Activated CD8-positive, alpha-beta memory T cell treated with anti-CD3 and anti-CD28 coated beads, Interleukin-2, amount 10 ng/mL, durations not matched to agents 7 days and 5 days (primary cell): ENCODE results near the gene RERE. TPM values are rescaled to one million over a fixed set of nuclear protein-coding genes. Genes with fewer than 3 reads are reported as not detected.

ENCODE experiments used
- ATAC-seq: fragments of 150-1000 bp; cut with Tn5 transposase; one replicate; pipeline ENCODE4 v1.10.0; 2021; ENCODE audit warnings: moderate library complexity
- CTCF ChIA-PET: fragments of 350-600 bp; sonication (Branson Sonifier 250); formaldehyde crosslinking; loops from one replicate; lab custom pipeline; 2021; ENCODE audit warnings: antibody characterized with exemption; lab: Charles Lee
- DNase-seq: peaks from one replicate; pipeline ENCODE4 v3.0.0-alpha.2; 2020
- H3K27ac Mint-ChIP-seq: one replicate; pipeline ENCODE4 v1.8.0; 2021; ENCODE audit warnings: mild to moderate bottlenecking, mixed read lengths
- H3K27me3 Mint-ChIP-seq: one replicate; pipeline ENCODE4 v1.8.0; 2021; ENCODE audit warnings: mixed read lengths
- H3K36me3 Mint-ChIP-seq: one replicate; pipeline ENCODE4 v1.8.0; 2021; ENCODE audit warnings: mild to moderate bottlenecking, mixed read lengths
- H3K4me1 Mint-ChIP-seq: one replicate; pipeline ENCODE4 v1.8.0; 2021; ENCODE audit warnings: mixed read lengths
- H3K4me3 Mint-ChIP-seq: one replicate; pipeline ENCODE4 v1.8.0; 2021; ENCODE audit warnings: mild to moderate bottlenecking, moderate library complexity, mixed read lengths
- H3K9me3 Mint-ChIP-seq: one replicate; pipeline ENCODE4 v1.8.0; 2022; ENCODE audit warnings: low read depth, mixed read lengths
- total RNA-seq, 2 experiments: library from RNA; stranded (reverse); gene quantifications; one replicate each; pipeline ENCODE4 v1.2.3, GENCODE V29; 2021

RERE gene
- total RNA-seq, 2 experiments from 2014 or later, result 38.3 TPM

DNA sequence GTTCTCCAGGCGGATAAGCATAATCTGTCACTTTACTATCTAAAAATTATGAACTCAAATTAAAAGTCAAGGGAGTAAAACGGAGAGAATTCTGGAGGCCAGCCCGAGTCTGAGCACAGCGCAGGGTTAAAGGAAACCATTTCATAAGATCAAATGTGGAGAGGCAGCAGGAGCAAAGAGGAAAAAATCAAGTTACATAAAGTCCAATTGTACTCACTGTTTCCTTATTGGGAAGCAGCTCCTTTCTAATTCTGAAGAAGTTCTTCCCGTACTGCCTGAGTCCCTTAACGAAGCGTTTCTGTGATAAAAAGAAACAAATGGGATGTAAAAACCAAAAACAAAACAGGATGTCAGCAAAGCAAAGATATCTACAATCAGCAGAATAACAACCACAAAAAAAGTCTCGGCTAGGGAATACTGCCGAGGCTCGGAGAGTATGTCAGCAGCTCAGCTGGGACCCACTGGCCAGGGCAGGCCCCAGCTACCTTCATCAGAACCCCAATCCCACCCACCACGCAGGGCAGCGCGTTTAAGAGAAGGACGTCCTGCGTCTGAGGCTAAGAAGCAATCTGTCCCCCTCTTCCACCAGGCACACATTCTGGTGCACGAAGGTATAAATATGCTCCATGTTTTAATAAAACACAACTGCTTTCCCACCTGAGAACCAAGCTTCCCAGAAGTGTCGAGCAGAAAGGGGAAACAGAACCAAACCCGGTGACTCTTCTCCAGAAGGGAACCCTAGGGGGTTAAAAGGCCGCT lies 394.8 kb downstream of the RERE start:
- DNase-seq, result no peak
- no peaks in the 10 kb centered on the region for H3K9me3 Mint-ChIP-seq
- CTCF ChIA-PET, result interaction anchor here (1.2 to 1.6 kb wide), 2 partner anchors 21 to 221 kb away, joined by 3 read pairs; no protein-coding TSS in a partner anchor
- no peak overlapping the region for H3K27ac Mint-ChIP-seq
- H3K4me3 Mint-ChIP-seq, result no peak overlapping the region
- peaks cover 35% of the 10 kb centered on the region for H3K4me1 Mint-ChIP-seq
- ATAC-seq, result no peak
- H3K27me3 Mint-ChIP-seq, result peaks cover 4% of the 10 kb centered on the region
- H3K36me3 Mint-ChIP-seq, result peaks cover 14% of the 10 kb centered on the region

DNA sequence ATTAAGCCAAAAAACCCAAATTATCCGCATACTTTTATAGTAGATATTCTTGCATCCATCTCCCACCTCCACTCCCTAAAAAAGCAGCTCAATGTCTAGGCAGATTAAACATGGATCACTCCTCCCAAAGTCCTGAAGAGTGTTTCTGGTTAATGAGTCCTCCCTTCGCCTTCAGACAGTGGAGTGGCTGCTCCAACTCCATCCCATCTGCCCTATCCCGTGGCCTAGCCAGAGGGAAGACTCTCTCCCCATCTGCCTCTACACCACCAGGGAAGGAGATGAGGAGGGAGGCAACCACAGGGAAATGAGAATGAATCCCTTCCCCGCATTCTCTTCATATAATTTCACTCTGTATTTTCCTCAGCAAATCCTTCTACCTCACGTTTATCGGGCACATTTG lies 395.7 kb downstream of the RERE start:
- CTCF ChIA-PET, result interaction anchor here (1.2 to 1.6 kb wide), 2 partner anchors 22 to 222 kb away, joined by 3 read pairs; no protein-coding TSS in a partner anchor

DNA sequence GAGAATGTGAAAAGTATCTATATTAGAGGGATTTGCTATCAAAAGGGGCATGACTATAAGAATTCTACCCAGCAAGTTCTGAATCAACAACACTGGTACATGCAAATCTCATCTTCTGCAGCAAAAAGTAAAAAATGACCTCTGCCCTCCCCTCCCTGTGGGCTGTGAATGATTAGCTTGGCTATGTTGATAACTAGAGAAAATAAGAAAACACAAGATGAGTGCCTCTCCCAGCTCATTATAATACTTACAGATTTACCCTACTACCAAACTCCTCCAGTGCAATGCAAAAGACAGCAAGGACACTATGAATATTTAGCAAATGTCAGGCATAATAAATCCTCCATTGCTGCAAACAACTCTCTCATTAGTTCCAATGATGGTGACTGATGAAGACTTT lies 397.1 kb downstream of the RERE start:
- H3K4me1 Mint-ChIP-seq, result peaks cover 15% of the 10 kb centered on the region
- no peak for DNase-seq
- ATAC-seq, result no peak
- H3K4me3 Mint-ChIP-seq, result no peak overlapping the region
- H3K27me3 Mint-ChIP-seq, result peaks cover 4% of the 10 kb centered on the region
- H3K9me3 Mint-ChIP-seq, result no peaks in the 10 kb centered on the region
- peaks cover 20% of the 10 kb centered on the region for H3K36me3 Mint-ChIP-seq
- CTCF ChIA-PET, result interaction anchor here (1.1 to 1.3 kb wide), 2 partner anchors 10 to 16 kb away, joined by 3 to 5 read pairs; no protein-coding TSS in a partner anchor
- no peak overlapping the region for H3K27ac Mint-ChIP-seq

More for the DNA sequence above, 395.7 kb downstream of the RERE start:
- H3K4me3 Mint-ChIP-seq, result no peak overlapping the region
- peaks cover 4% of the 10 kb centered on the region for H3K27me3 Mint-ChIP-seq
- no peaks in the 10 kb centered on the region for H3K9me3 Mint-ChIP-seq
- DNase-seq, result no peak
- no peak overlapping the region for H3K27ac Mint-ChIP-seq
- peaks cover 27% of the 10 kb centered on the region for H3K4me1 Mint-ChIP-seq
- ATAC-seq, result no peak
- peaks cover 15% of the 10 kb centered on the region for H3K36me3 Mint-ChIP-seq

DNA sequence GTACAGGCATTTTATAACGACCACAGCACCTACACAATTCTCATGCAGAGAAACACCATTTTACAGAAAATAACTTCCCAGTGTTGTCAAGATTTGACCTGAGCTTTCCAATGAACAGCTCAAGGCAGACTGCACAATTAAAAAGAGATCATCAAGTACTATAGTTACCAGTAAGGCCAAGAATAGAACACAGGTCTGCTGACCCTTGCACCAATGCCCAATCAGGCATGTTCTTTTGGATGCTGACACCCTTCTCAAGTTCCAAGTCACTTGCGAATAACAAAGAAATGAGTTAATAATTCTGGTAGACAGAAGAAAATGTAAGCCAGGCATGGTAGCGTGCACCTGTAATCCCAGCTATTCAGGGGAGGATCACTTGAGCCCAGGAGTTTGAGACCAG lies 397.6 kb downstream of the RERE start:
- H3K4me1 Mint-ChIP-seq, result peaks cover 11% of the 10 kb centered on the region
- no peak overlapping the region for H3K4me3 Mint-ChIP-seq
- H3K9me3 Mint-ChIP-seq, result no peaks in the 10 kb centered on the region
- DNase-seq (no peak), ATAC-seq (no peak)
- peaks cover 4% of the 10 kb centered on the region for H3K27me3 Mint-ChIP-seq
- H3K27ac Mint-ChIP-seq, result no peak overlapping the region
- H3K36me3 Mint-ChIP-seq, result peaks cover 20% of the 10 kb centered on the region
- CTCF ChIA-PET, result interaction anchor here (1.1 to 1.3 kb wide), 2 partner anchors 10 to 16 kb away, joined by 3 to 5 read pairs; no protein-coding TSS in a partner anchor

DNA sequence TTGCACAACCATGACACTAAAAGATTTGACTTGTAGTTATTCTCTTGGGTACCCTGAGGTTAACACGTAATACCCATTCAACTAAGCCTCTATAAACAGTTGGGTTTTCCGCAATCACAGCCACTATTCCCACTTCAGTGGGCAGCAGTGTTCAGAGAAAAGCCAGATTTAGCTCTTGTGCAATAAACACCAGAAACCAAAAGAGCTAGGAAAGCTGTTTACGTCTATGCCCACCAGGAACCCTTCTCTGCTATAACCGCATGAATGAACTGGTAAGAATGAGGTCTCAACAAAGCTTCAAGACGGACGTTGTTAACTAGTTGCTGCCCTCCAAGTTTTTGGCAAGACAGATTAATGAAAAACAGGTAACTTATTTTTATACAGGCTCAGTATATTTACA lies 398.3 kb downstream of the RERE start:
- ATAC-seq (no peak), DNase-seq (no peak)
- H3K27ac Mint-ChIP-seq, result no peak overlapping the region
- CTCF ChIA-PET, result interaction anchor here (1.1 kb wide), 1 partner anchor 15 kb away, joined by 3 read pairs; no protein-coding TSS in a partner anchor
- no peaks in the 10 kb centered on the region for H3K9me3 Mint-ChIP-seq
- peaks cover 4% of the 10 kb centered on the region for H3K4me1 Mint-ChIP-seq
- H3K36me3 Mint-ChIP-seq, result peaks cover 22% of the 10 kb centered on the region
- H3K27me3 Mint-ChIP-seq, result no peaks in the 10 kb centered on the region
- H3K4me3 Mint-ChIP-seq, result no peak overlapping the region

DNA sequence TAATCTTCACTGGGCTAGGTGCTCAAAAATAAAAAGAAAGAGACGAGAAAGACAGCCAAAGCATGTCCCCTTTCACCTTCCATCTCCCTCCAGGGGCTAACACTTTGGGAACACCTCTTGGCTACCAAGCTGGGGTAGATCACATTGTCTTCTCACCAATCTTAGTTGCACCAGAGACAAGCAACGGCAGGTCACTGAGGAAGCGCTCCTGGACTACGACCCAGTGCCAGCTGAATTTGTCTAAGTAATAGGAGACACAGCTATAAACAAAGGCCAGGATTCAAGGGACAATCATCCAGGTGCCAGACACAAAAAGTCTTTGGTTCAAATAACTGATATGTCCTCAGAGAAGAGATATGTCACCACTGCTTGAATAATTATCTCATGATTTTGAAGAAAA lies 399.1 kb downstream of the RERE start:
- no peaks in the 10 kb centered on the region for H3K27me3 Mint-ChIP-seq
- DNase-seq (no peak), ATAC-seq (no peak)
- H3K27ac Mint-ChIP-seq, result no peak overlapping the region
- H3K9me3 Mint-ChIP-seq, result no peaks in the 10 kb centered on the region
- H3K4me3 Mint-ChIP-seq, result no peak overlapping the region
- CTCF ChIA-PET, result interaction anchor here (1.2 kb wide), 1 partner anchor 12 kb away, joined by 3 read pairs; no protein-coding TSS in a partner anchor
- H3K4me1 Mint-ChIP-seq, result peaks cover 2% of the 10 kb centered on the region
- peaks cover 22% of the 10 kb centered on the region for H3K36me3 Mint-ChIP-seq

DNA sequence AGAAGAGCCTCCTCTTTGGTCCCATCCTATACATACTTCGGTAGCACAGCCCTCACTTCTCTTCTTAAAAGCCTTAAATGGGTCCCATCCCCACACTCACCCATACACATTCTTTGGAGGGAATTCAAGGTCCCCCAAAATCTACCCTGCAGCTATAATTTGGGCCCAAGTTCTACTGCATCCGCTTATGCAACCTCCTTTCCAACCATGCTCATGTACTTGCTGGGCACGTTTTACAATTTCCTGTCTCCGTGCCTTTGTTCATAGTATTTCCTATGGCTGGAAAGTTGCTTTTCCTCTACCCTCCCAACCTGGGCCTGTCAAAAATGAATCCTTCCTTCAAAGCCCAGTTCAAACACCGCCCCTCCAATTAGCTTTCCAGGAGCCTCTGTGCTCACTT lies 399.8 kb downstream of the RERE start:
- Mint-ChIP-seq H3K36me3 (peaks cover 22% of the 10 kb centered on the region), H3K27me3 (no peaks in the 10 kb centered on the region), H3K27ac (no peak overlapping the region), H3K4me1 (peaks cover 2% of the 10 kb centered on the region), H3K9me3 (no peaks in the 10 kb centered on the region), H3K4me3 (no peak overlapping the region)
- no peak for DNase-seq
- no peak for ATAC-seq
- CTCF ChIA-PET, result interaction anchor here (1.2 kb wide), 1 partner anchor 13 kb away, joined by 3 read pairs; no protein-coding TSS in a partner anchor

DNA sequence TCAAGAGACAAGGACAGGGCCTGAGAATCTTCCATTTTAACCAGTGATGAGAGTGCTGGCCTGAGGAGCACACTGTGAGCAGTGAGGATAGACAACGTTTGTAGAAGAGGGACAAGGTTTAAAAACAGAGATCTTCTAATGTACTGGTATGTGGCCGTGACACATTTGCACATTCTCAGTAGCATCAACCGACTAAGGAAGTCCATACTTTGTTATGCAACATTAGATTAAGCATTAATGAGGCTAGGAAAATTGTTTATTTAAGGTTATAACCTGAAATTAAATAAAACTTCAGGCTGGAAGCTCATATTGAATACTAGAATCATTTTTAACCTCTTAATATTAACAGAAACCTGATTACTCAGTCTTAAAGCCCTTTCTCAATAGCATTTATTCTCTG lies 400.6 kb downstream of the RERE start:
- DNase-seq (no peak), ATAC-seq (no peak)
- CTCF ChIA-PET, result no interaction called here
- Mint-ChIP-seq H3K27me3 (no peaks in the 10 kb centered on the region), H3K27ac (no peak overlapping the region), H3K9me3 (no peaks in the 10 kb centered on the region), H3K4me3 (no peak overlapping the region), H3K36me3 (peaks cover 22% of the 10 kb centered on the region), H3K4me1 (peaks cover 2% of the 10 kb centered on the region)

DNA sequence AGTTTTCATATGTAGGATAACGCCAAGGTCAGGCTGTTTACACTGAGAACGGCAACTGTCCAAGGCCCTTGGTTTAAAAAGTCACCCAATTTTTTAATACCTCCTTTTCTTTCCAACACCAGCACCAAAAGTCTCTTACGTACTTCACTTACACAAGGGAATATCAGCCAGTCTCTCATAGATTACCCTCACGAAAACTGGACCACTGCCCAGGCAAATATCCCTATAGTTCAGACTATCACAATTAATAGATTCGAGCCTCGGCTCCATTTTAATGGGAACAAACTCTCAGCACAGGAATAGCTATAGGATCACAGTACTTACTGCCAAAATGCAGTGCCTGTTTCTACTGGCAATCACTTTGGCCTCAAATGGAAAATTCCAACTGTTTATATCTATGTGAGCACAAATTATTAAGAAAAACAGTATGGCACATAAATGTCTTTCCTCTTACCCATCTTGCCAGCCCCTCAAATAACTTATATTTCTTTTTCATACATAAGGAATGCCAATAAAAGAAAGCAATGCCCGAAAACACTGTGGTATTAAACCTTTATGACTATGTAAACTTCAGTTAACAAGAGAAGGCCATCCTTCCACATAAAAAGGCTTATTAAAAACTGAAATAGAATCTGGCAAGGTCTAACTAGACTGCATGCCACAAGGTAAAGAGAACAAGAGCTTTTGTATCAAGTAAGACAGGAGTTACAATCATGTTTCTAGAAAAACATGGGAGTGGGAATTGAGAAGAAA lies 401.7 kb downstream of the RERE start:
- H3K27ac Mint-ChIP-seq, result no peak overlapping the region
- H3K4me1 Mint-ChIP-seq, result peaks cover 2% of the 10 kb centered on the region
- DNase-seq (no peak), ATAC-seq (no peak)
- H3K9me3 Mint-ChIP-seq, result no peaks in the 10 kb centered on the region
- H3K27me3 Mint-ChIP-seq, result no peaks in the 10 kb centered on the region
- H3K36me3 Mint-ChIP-seq, result peaks cover 22% of the 10 kb centered on the region
- CTCF ChIA-PET, result no interaction called here
- no peak overlapping the region for H3K4me3 Mint-ChIP-seq

DNA sequence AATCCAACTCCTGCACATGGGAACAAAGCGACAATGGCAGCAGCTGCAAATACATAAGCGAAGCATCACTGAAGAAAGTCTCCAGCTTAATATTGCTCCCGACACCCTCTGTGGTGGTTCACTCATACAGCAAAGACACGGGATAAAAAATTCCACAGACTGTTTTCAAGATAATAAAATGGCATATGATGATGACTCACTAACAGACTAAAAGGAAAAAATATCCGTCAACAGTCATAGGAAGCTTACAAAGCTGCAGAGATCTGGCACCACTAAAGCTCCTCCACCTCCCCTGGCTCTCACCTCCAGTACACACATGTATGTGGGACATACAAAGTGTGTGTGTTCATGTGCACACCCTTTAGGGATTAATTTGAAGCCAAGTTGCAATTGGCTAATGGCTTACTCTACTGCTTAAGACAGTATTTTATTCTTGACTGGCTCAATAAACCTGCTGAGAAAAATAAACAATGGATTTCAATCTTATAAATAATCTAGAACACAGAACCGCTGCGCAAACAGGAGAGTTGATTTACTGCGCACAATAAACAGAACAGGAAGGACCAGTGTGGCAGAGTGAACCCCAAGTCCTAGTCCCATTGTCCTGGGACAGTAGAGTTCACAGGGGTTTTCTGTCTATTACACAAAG lies 405.1 kb downstream of the RERE start:
- no peaks in the 10 kb centered on the region for H3K27me3 Mint-ChIP-seq
- H3K9me3 Mint-ChIP-seq, result no peaks in the 10 kb centered on the region
- DNase-seq, result no peak
- H3K4me1 Mint-ChIP-seq, result peaks cover 9% of the 10 kb centered on the region
- peaks cover 16% of the 10 kb centered on the region for H3K36me3 Mint-ChIP-seq
- H3K27ac Mint-ChIP-seq, result no peak overlapping the region
- no peak overlapping the region for H3K4me3 Mint-ChIP-seq
- no peak for ATAC-seq
- CTCF ChIA-PET, result interaction anchor here (0.6 to 0.7 kb wide), 2 partner anchors 25 to 60 kb away, joined by 3 to 4 read pairs; no protein-coding TSS in a partner anchor

DNA sequence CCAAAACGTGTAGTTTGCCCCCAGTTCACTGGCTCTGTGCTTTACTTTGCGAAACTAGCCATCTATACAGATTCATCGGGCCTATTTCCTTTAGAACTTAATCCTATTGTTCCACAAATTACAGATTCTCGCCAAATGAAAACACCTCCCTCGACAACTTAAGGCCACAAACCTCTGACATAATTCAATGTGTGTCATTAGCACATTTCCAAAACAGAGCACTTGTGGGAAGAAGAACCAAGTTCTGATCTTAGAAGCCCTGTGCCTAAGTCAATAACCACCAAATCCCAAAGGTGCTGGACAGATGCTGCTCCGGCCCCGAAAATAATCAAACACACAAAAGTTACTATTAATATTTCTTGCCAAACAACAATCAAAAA lies 405.6 kb downstream of the RERE start:
- peaks cover 18% of the 10 kb centered on the region for H3K36me3 Mint-ChIP-seq
- no peak for DNase-seq
- no peak for ATAC-seq
- peaks cover 9% of the 10 kb centered on the region for H3K4me1 Mint-ChIP-seq
- no peak overlapping the region for H3K27ac Mint-ChIP-seq
- no peaks in the 10 kb centered on the region for H3K27me3 Mint-ChIP-seq
- CTCF ChIA-PET, result interaction anchor here (0.6 to 0.7 kb wide), 2 partner anchors 26 to 61 kb away, joined by 3 to 4 read pairs; no protein-coding TSS in a partner anchor
- no peaks in the 10 kb centered on the region for H3K9me3 Mint-ChIP-seq
- no peak overlapping the region for H3K4me3 Mint-ChIP-seq

DNA sequence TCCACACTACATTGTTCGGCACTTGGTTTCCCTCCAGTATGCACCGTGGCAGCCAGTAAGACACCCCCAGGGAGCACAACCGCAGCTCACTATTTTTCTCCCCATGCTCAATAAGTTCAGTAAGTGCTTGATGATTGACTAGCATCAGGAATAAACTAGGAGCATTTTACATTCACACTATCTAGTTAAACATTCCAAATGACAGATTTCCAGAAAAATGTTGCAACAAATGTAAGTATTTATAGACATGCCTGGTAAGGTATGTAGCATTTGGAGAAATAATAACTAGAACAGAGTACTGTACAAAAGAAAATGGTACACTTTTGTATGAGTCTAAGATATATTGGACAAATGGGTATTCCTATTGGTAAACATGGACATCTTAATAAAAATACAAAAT lies 406.6 kb downstream of the RERE start:
- Mint-ChIP-seq H3K4me3 (no peak overlapping the region), H3K27ac (no peak overlapping the region), H3K4me1 (peaks cover 9% of the 10 kb centered on the region), H3K27me3 (no peaks in the 10 kb centered on the region), H3K36me3 (peaks cover 19% of the 10 kb centered on the region), H3K9me3 (no peaks in the 10 kb centered on the region)
- CTCF ChIA-PET, result interaction anchor here (1.9 kb wide), 1 partner anchor 10 kb away, joined by 5 read pairs; no protein-coding TSS in a partner anchor
- DNase-seq (no peak), ATAC-seq (no peak)

DNA sequence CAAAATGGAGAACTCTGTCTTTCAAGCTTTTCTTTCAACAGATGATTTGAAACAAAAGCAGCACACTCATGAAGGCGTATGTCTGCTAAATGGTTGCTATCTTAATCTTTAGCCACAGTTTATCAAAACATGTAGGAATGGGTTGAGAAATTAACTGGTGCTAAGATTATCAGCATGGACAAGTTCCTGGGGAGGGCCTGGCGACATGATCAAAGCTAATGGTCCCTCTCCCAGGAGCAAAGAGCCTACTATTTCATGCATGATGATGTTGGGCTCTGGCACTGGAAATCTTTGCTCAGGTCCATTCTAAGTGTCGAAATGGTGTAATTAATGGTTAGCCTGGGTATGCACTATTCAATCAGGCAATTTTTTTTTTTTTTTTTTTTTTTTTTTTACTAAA lies 407.8 kb downstream of the RERE start:
- peaks cover 19% of the 10 kb centered on the region for H3K36me3 Mint-ChIP-seq
- no peak overlapping the region for H3K4me3 Mint-ChIP-seq
- H3K27ac Mint-ChIP-seq, result no peak overlapping the region
- no peaks in the 10 kb centered on the region for H3K9me3 Mint-ChIP-seq
- CTCF ChIA-PET, result interaction anchor here (0.6 to 1.9 kb wide), 8 partner anchors 11 to 581 kb away, joined by 3 to 5 read pairs (median 4); no protein-coding TSS in a partner anchor
- DNase-seq (no peak), ATAC-seq (no peak)
- H3K27me3 Mint-ChIP-seq, result no peaks in the 10 kb centered on the region
- peaks cover 10% of the 10 kb centered on the region for H3K4me1 Mint-ChIP-seq
